ENCODE results near the gene VPS4A.

The VPS4A gene

GRCh38 chr16:69366431-69366830 lies 55.3 kb downstream of the VPS4A start:
- no peak for DNase-seq

- no peak for DNase-seq
These were observed 56.8 kb downstream of the VPS4A start for GRCh38 chr16:69367980-69368379.

GRCh38 chr16:69368866-69369265 lies 57.7 kb downstream of the VPS4A start:
- no peak for DNase-seq

GRCh38 chr16:69371564-69371963 lies 60.4 kb downstream of the VPS4A start:
- DNase-seq, result no peak

GRCh38 chr16:69373019-69373418 lies 61.9 kb downstream of the VPS4A start:
- no peak for DNase-seq
